B cell (primary cell): ENCODE data around the gene DNAI2. TPM values are rescaled to one million over a fixed set of nuclear protein-coding genes. Genes with fewer than 3 reads are reported as not detected.

ENCODE experiments used
- ATAC-seq: fragments of 200-7000 bp; cut with Tn5 transposase; one replicate; pipeline ENCODE4 v1.10.0; 2021; ENCODE audit warnings: low read depth, mild to moderate bottlenecking, moderate number of reproducible peaks, moderate library complexity
- CTCF ChIA-PET: fragments of 350-600 bp; sonication (Branson Sonifier 250); formaldehyde crosslinking; loops from one replicate; lab custom pipeline; 2021; ENCODE audit warnings: antibody characterized with exemption, inconsistent platforms; lab: Charles Lee
- POLR2A ChIA-PET: fragments of 350-600 bp; sonication (Branson Sonifier 250); formaldehyde crosslinking; loops from one replicate; lab custom pipeline; 2021; ENCODE audit warnings: antibody characterized with exemption; lab: Charles Lee
- DNase-seq: peaks from one replicate; pipeline ENCODE4 v3.0.0; 2013
- H2AFZ ChIP-seq: 2 replicates; pipeline ENCODE4 v1.6.1; 2012; ENCODE audit warnings: mild to moderate bottlenecking, low read depth, low read length; ENCODE audit not compliant: insufficient read depth, poor library complexity, severe bottlenecking
- H3K27ac ChIP-seq, 2 donors: 1 replicate in 1 of 2; 2 replicates in 1 of 2; pipeline ENCODE4 v1.5.1; 2012 to 2013; ENCODE audit warnings: low read length in 2 of 2, mild to moderate bottlenecking in 2 of 2, moderate library complexity in 1 of 2
- H3K27me3 ChIP-seq, 4 experiments: fragments of 200-600 bp in 1 of 4; sonication (generic) in 1 of 4; replicated peaks in 1 of 4; 1 replicate in 2 of 4; 2 replicates in 2 of 4; pipeline versions ENCODE4 v1.6.1 to v1.7.0; 2013 to 2016; ENCODE audit warnings: low read length in 3 of 4, mild to moderate bottlenecking in 2 of 4, mixed read lengths in 1 of 4, moderate library complexity in 1 of 4; ENCODE audit not compliant: insufficient read depth in 4 of 4, control insufficient read depth in 3 of 4; ENCODE audit errors: control extremely low read depth in 1 of 4
- H3K36me3 ChIP-seq, 2 experiments: replicated peaks in 1 of 2; 1 replicate in 1 of 2; 2 replicates in 1 of 2; pipeline versions ENCODE4 v1.6.1 to v1.7.1; 2013; ENCODE audit warnings: low read length in 1 of 2; ENCODE audit not compliant: insufficient read depth in 2 of 2, control insufficient read depth in 1 of 2; ENCODE audit errors: control extremely low read depth in 1 of 2, extremely low read depth in 1 of 2
- H3K4me1 ChIP-seq, 2 donors: fragments of 200-600 bp in 1 of 2; sonication (generic) in 1 of 2; 1 replicate in 1 of 2; 2 replicates in 1 of 2; pipeline versions ENCODE4 v1.5.1 to v1.6.1; 2013 to 2017; ENCODE audit warnings: low read length in 2 of 2; ENCODE audit not compliant: control insufficient read depth in 2 of 2, insufficient read depth in 2 of 2
- H3K4me2 ChIP-seq: replicated peaks from 2 replicates; pipeline ENCODE3; 2012; ENCODE audit warnings: mild to moderate bottlenecking, low read depth, low read length; ENCODE audit not compliant: poor library complexity, severe bottlenecking
- H3K4me3 ChIP-seq, 5 experiments: fragments of 200-600 bp in 1 of 5; sonication (generic) in 1 of 5; 1 replicate in 3 of 5; 2 replicates in 2 of 5; pipeline versions ENCODE4 v1.5.1 to v1.7.0; 2011 to 2016; ENCODE audit warnings: low read length in 4 of 5, mild to moderate bottlenecking in 4 of 5, low read depth in 2 of 5, control low read depth in 1 of 5, moderate library complexity in 1 of 5; ENCODE audit not compliant: insufficient read depth in 1 of 5; ENCODE audit errors: control extremely low read depth in 1 of 5, extremely low read depth in 1 of 5
- H3K79me2 ChIP-seq: fragments of 200-600 bp; sonication (generic); one replicate; pipeline ENCODE4 v1.6.0; 2016; ENCODE audit warnings: low read length; ENCODE audit not compliant: control insufficient read depth, insufficient read depth
- H3K9ac ChIP-seq: fragments of 200-600 bp; sonication (generic); 2 replicates; pipeline ENCODE4 v1.6.1; 2017; ENCODE audit warnings: mild to moderate bottlenecking, low read length, moderate library complexity
- H3K9me3 ChIP-seq, 3 donors: one replicate each; pipeline versions ENCODE4 v1.6.1 to v1.7.1; 2013; ENCODE audit warnings: low read length in 2 of 3; ENCODE audit not compliant: control insufficient read depth in 2 of 3, insufficient read depth in 1 of 3; ENCODE audit errors: control extremely low read depth in 1 of 3
- H4K20me1 ChIP-seq: 2 replicates; pipeline ENCODE4 v1.6.0; 2012; ENCODE audit warnings: mild to moderate bottlenecking, low read length; ENCODE audit not compliant: insufficient read depth, control insufficient read depth, poor library complexity, severe bottlenecking
- H3K27ac Mint-ChIP-seq: one replicate; pipeline ENCODE4 v1.8.0; 2021; ENCODE audit warnings: mixed read lengths
- H3K27me3 Mint-ChIP-seq: one replicate; pipeline ENCODE4 v1.8.0; 2021; ENCODE audit warnings: mixed read lengths
- H3K4me1 Mint-ChIP-seq: one replicate; pipeline ENCODE4 v1.8.0; 2021; ENCODE audit warnings: mixed read lengths
- H3K4me3 Mint-ChIP-seq: one replicate; pipeline ENCODE4 v1.8.0; 2021; ENCODE audit warnings: mixed read lengths
- H3K9me3 Mint-ChIP-seq: one replicate; pipeline ENCODE4 v1.8.0; 2022; ENCODE audit warnings: mixed read lengths; ENCODE audit not compliant: insufficient read depth
- EZH2 ChIP-seq: IDR thresholded peaks from 2 replicates; pipeline ENCODE4 v1.6.1; 2012; ENCODE audit warnings: borderline replicate concordance, low read depth, mild to moderate bottlenecking, moderate library complexity, low read length; ENCODE audit not compliant: insufficient read depth, poor library complexity, severe bottlenecking
- WGBS: methylation state at CpG from one replicate; pipeline ENCODE4 v1.1.5; 2013; ENCODE audit warnings: missing lambda C conversion rate; ENCODE audit not compliant: insufficient coverage; 5-methylcytosine and 5-hydroxymethylcytosine counted together
- intact Hi-C: fragments of 100-400 bp; cut with micrococcal nuclease; formaldehyde crosslinking; loops from one replicate; pipeline ENCODE4 v1.10.0; 2022
- polyA plus RNA-seq: library from polyadenylated mRNA; depleted of rRNA; stranded (reverse); fragments of >200 nt; gene quantifications from 2 replicates; pipeline ENCODE4 v1.2.3, GENCODE V29; 2012
- total RNA-seq, 2 donors: library from RNA; stranded (reverse); fragments of 120-200 nt in 1 of 2; gene quantifications; 1 replicate in 1 of 2; 2 replicates in 1 of 2; pipeline versions ENCODE4 v1.2.3 to v1.2.4, GENCODE V29; 2013 to 2022
- TF ChIP-seq, protein P1 (sequence below): fragments of 200-600 bp; IDR thresholded peaks from one replicate; pipeline ENCODE4 v1.8.0; 2022; ENCODE audit warnings: antibody characterized with exemption, mild to moderate bottlenecking

DNAI2 gene
- total and polyA plus RNA-seq, 2 donors (not counting 1 experiment from before 2014, with no cell fraction given) = not detected

- H3K4me1 ChIP-seq = no peaks in the 10 kb centered on the region
- intact Hi-C loops = no loop called here
- no peaks in the 10 kb centered on the region for H4K20me1 ChIP-seq
- H3K4me2 ChIP-seq = no peak overlapping the region
- no peaks in the 10 kb centered on the region for H3K36me3 ChIP-seq
- no peaks in the 10 kb centered on the region for H3K9me3 ChIP-seq
- H3K27ac ChIP-seq = no peak overlapping the region
- TF ChIP-seq, protein P1, sequence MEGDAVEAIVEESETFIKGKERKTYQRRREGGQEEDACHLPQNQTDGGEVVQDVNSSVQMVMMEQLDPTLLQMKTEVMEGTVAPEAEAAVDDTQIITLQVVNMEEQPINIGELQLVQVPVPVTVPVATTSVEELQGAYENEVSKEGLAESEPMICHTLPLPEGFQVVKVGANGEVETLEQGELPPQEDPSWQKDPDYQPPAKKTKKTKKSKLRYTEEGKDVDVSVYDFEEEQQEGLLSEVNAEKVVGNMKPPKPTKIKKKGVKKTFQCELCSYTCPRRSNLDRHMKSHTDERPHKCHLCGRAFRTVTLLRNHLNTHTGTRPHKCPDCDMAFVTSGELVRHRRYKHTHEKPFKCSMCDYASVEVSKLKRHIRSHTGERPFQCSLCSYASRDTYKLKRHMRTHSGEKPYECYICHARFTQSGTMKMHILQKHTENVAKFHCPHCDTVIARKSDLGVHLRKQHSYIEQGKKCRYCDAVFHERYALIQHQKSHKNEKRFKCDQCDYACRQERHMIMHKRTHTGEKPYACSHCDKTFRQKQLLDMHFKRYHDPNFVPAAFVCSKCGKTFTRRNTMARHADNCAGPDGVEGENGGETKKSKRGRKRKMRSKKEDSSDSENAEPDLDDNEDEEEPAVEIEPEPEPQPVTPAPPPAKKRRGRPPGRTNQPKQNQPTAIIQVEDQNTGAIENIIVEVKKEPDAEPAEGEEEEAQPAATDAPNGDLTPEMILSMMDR = no peak
- no peak for TF ChIP-seq EZH2
- H3K27me3 ChIP-seq = no peaks in the 10 kb centered on the region
- 84% methylated on average over 6 of the region's 9 CpGs for WGBS
- no peak overlapping the region for H3K9ac ChIP-seq
- ChIA-PET CTCF (no interaction called here), POLR2A (no interaction called here)
- no peak overlapping the region for H2AFZ ChIP-seq
- H3K27ac Mint-ChIP-seq = no peak overlapping the region
- no peaks in the 10 kb centered on the region for H3K9me3 Mint-ChIP-seq
- DNase-seq (no peak), ATAC-seq (no peak)
- H3K4me3 Mint-ChIP-seq = no peak overlapping the region
- H3K27me3 Mint-ChIP-seq = peaks cover 16% of the 10 kb centered on the region
- no peaks in the 10 kb centered on the region for H3K79me2 ChIP-seq
- no peaks in the 10 kb centered on the region for H3K4me1 Mint-ChIP-seq
- no peak overlapping the region for H3K4me3 ChIP-seq
Observed at GRCh38 chr17:74343526-74344284, 69.7 kb downstream of the DNAI2 start.

GRCh38 chr17:74344658-74345057, 70.6 kb downstream of the DNAI2 start:
- CTCF ChIA-PET = no interaction called here
- Histone ChIP-seq H2AFZ (no peak overlapping the region), H3K4me3 (no peak overlapping the region), H3K4me1 (no peaks in the 10 kb centered on the region), H3K36me3 (no peaks in the 10 kb centered on the region), H4K20me1 (no peaks in the 10 kb centered on the region), H3K27me3 (no peaks in the 10 kb centered on the region), H3K9ac (no peak overlapping the region), H3K4me2 (no peak overlapping the region), H3K79me2 (no peaks in the 10 kb centered on the region), H3K27ac (no peak overlapping the region), H3K9me3 (no peaks in the 10 kb centered on the region)
- Mint-ChIP-seq H3K27me3 (peaks cover 19% of the 10 kb centered on the region), H3K4me3 (no peak overlapping the region), H3K27ac (no peak overlapping the region), H3K9me3 (no peaks in the 10 kb centered on the region), H3K4me1 (no peaks in the 10 kb centered on the region)
- intact Hi-C loops = no loop called here
- 97% methylated on average over 21 of the region's 21 CpGs for WGBS
- POLR2A ChIA-PET = no interaction called here
- TF ChIP-seq EZH2 = no peak
- TF ChIP-seq, protein P1 = no peak
- ATAC-seq (no peak), DNase-seq (no peak)
